ENCODE data around the gene LRRC30. TPM values are rescaled to one million over a fixed set of nuclear protein-coding genes. Genes with fewer than 3 reads are reported as not detected.

LRRC30 gene
- total and polyA plus RNA-seq, 2 donors (not counting 1 experiment from before 2014, with no cell fraction given) = not detected

- Histone ChIP-seq H2AFZ (ENCODE audit: low read length) (no peak overlapping the region), H4K20me1 (ENCODE audit: control insufficient read depth, extremely low read depth, insufficient read depth, low read length) (no peaks in the 10 kb centered on the region), H3K9ac (ENCODE audit: insufficient read depth, low read length) (no peak overlapping the region), H3K79me2 (ENCODE audit: control insufficient read depth, insufficient read depth, low read length) (no peaks in the 10 kb centered on the region), H3K4me3 (replicated peaks in 1 of 4; ENCODE audit: control extremely low read depth in 1 of 4, insufficient read depth in 1 of 4, low read depth in 3 of 4, low read length in 4 of 4) (no peak overlapping the region), H3K9me3 (ENCODE audit: control insufficient read depth, insufficient read depth, low read depth, low read length) (no peaks in the 10 kb centered on the region), H3K4me2 (ENCODE audit: extremely low read depth, insufficient read depth, low read length) (no peak overlapping the region), H3K27ac (ENCODE audit: insufficient read depth, low read length) (no peak overlapping the region), H3K4me1 (ENCODE audit: control insufficient read depth, extremely low read depth, insufficient read depth, low read length) (no peaks in the 10 kb centered on the region), H3K27me3 (ENCODE audit: control insufficient read depth, insufficient read depth, low read length) (no peaks in the 10 kb centered on the region), H3K36me3 (ENCODE audit: control insufficient read depth, insufficient read depth, low read length) (no peaks in the 10 kb centered on the region)
- no peak for DNase-seq (ENCODE audit: low read depth in 2 of 2)
- TF ChIP-seq CTCF (conservative IDR thresholded peaks at IDR 0.05 in 1 of 2, IDR thresholded peaks at IDR 0.05 in 1 of 2; ENCODE audit: low read depth in 1 of 2, low read length in 2 of 2) (no peak), EZH2 (IDR thresholded peaks at IDR 0.05; ENCODE audit: low read length, missing control alignments) (no peak)
Measured at GRCh38 chr18:7255643-7256042, 24.8 kb downstream of the LRRC30 start.

- no peak for DNase-seq (ENCODE audit: low read depth in 2 of 2)
- TF ChIP-seq EZH2 (IDR thresholded peaks at IDR 0.05; ENCODE audit: low read length, missing control alignments) (no peak), CTCF (conservative IDR thresholded peaks at IDR 0.05 in 1 of 2, IDR thresholded peaks at IDR 0.05 in 1 of 2; ENCODE audit: low read depth in 1 of 2, low read length in 2 of 2) (no peak)
- H3K9me3 ChIP-seq (ENCODE audit: control insufficient read depth, insufficient read depth, low read depth, low read length) = no peaks in the 10 kb centered on the region
- H3K36me3 ChIP-seq (ENCODE audit: control insufficient read depth, insufficient read depth, low read length) = no peaks in the 10 kb centered on the region
- H3K27ac ChIP-seq (ENCODE audit: insufficient read depth, low read length) = no peak overlapping the region
- H3K27me3 ChIP-seq (ENCODE audit: control insufficient read depth, insufficient read depth, low read length) = no peaks in the 10 kb centered on the region
- H3K9ac ChIP-seq (ENCODE audit: insufficient read depth, low read length) = no peak overlapping the region
- H2AFZ ChIP-seq (ENCODE audit: low read length) = no peak overlapping the region
- no peaks in the 10 kb centered on the region for H3K79me2 ChIP-seq (ENCODE audit: control insufficient read depth, insufficient read depth, low read length)
- H4K20me1 ChIP-seq (ENCODE audit: control insufficient read depth, extremely low read depth, insufficient read depth, low read length) = no peaks in the 10 kb centered on the region
- H3K4me3 ChIP-seq (replicated peaks in 1 of 4; ENCODE audit: control extremely low read depth in 1 of 4, insufficient read depth in 1 of 4, low read depth in 3 of 4, low read length in 4 of 4) = no peak overlapping the region
- H3K4me1 ChIP-seq (ENCODE audit: control insufficient read depth, extremely low read depth, insufficient read depth, low read length) = no peaks in the 10 kb centered on the region
- H3K4me2 ChIP-seq (ENCODE audit: extremely low read depth, insufficient read depth, low read length) = no peak overlapping the region
Measured at GRCh38 chr18:7256618-7257425, 25.9 kb downstream of the LRRC30 start.

GRCh38 chr18:7257426-7257740, 26.5 kb downstream of the LRRC30 start:
- no peaks in the 10 kb centered on the region for H4K20me1 ChIP-seq (ENCODE audit: control insufficient read depth, extremely low read depth, insufficient read depth, low read length)
- H3K79me2 ChIP-seq (ENCODE audit: control insufficient read depth, insufficient read depth, low read length) = no peaks in the 10 kb centered on the region
- no peak overlapping the region for H3K27ac ChIP-seq (ENCODE audit: insufficient read depth, low read length)
- no peak overlapping the region for H3K4me2 ChIP-seq (ENCODE audit: extremely low read depth, insufficient read depth, low read length)
- H3K27me3 ChIP-seq (ENCODE audit: control insufficient read depth, insufficient read depth, low read length) = no peaks in the 10 kb centered on the region
- H3K4me3 ChIP-seq (replicated peaks in 1 of 4; ENCODE audit: control extremely low read depth in 1 of 4, insufficient read depth in 1 of 4, low read depth in 3 of 4, low read length in 4 of 4) = no peak overlapping the region
- H3K36me3 ChIP-seq (ENCODE audit: control insufficient read depth, insufficient read depth, low read length) = no peaks in the 10 kb centered on the region
- no peak overlapping the region for H3K9ac ChIP-seq (ENCODE audit: insufficient read depth, low read length)
- TF ChIP-seq CTCF (conservative IDR thresholded peaks at IDR 0.05 in 1 of 2, IDR thresholded peaks at IDR 0.05 in 1 of 2; ENCODE audit: low read depth in 1 of 2, low read length in 2 of 2) (no peak), EZH2 (IDR thresholded peaks at IDR 0.05; ENCODE audit: low read length, missing control alignments) (no peak)
- DNase-seq (ENCODE audit: low read depth in 2 of 2) = no peak
- no peaks in the 10 kb centered on the region for H3K4me1 ChIP-seq (ENCODE audit: control insufficient read depth, extremely low read depth, insufficient read depth, low read length)
- H3K9me3 ChIP-seq (ENCODE audit: control insufficient read depth, insufficient read depth, low read depth, low read length) = no peaks in the 10 kb centered on the region
- H2AFZ ChIP-seq (ENCODE audit: low read length) = no peak overlapping the region

Data from fibroblast of lung (primary cell).